GM12878 (cell line): ENCODE results near the gene TRABD2B. TPM values are rescaled to one million over a fixed set of nuclear protein-coding genes. Genes with fewer than 3 reads are reported as not detected.

Experiments used
- ATAC-seq: fragments of 200-7000 bp; cut with Tn5 transposase; 3 replicates; pipeline ENCODE4 v1.9.1; 2020; ENCODE audit warnings: mild to moderate bottlenecking, moderate library complexity
- BruUV-seq: library from RNA; stranded (reverse); fragments of 400-500 nt; replicated peaks from 2 replicates; lab custom pipeline; 2021; lab: Mats Ljungman, UMichigan
- CTCF ChIA-PET: fragments of 300-600 bp; sonication (Branson Sonifier 250); formaldehyde crosslinking; extraction: SDS; loops from one replicate; lab custom pipeline; 2021; ENCODE audit warnings: inconsistent platforms; lab: Yijun Ruan, JAX
- POLR2A ChIA-PET: fragments of 350-600 bp; formaldehyde crosslinking; extraction: SDS; loops from one replicate; lab custom pipeline; 2021; ENCODE audit warnings: inconsistent platforms; lab: Charles Lee
- RAD21 ChIA-PET: fragments of 300-600 bp; sonication (Branson Sonifier 250); formaldehyde crosslinking; loops from one replicate; lab custom pipeline; 2023; ENCODE audit warnings: antibody characterized with exemption; ENCODE audit not compliant: unreplicated experiment; lab: Charles Lee
- SMC1A ChIA-PET: fragments of 300-600 bp; sonication (Branson Sonifier 250); formaldehyde crosslinking; loops from one replicate; lab custom pipeline; 2023; ENCODE audit not compliant: unreplicated experiment, uncharacterized antibody; lab: Charles Lee
- DNase-seq: peaks from one replicate; pipeline ENCODE4 v3.0.0-alpha.2; 2011; ENCODE audit warnings: low read depth, low spot score
- FAIRE-seq: peaks from 3 replicates; lab custom pipeline; 2011; peaks lifted over from hg19 to GRCh38; lab: Jason Lieb, UNC
- H2AFZ ChIP-seq: 2 replicates; pipeline ENCODE4 v1.6.0; 2011; ENCODE audit warnings: low read depth, low read length, control low read depth; ENCODE audit not compliant: control insufficient read depth
- H3K27ac ChIP-seq: 2 replicates; pipeline ENCODE4 v1.5.1; 2011; ENCODE audit warnings: control low read depth; ENCODE audit not compliant: control insufficient read depth, insufficient read depth
- H3K27me3 ChIP-seq, 2 experiments: replicated peaks in 1 of 2; 2 replicates each; pipeline versions ENCODE4 v1.6.0 to v1.6.1; 2011; ENCODE audit warnings: low read length in 1 of 2; ENCODE audit not compliant: control insufficient read depth in 2 of 2, insufficient read depth in 2 of 2
- H3K36me3 ChIP-seq, 2 experiments: 2 replicates each; pipeline ENCODE4 v1.5.1; 2011; ENCODE audit warnings: low read length in 1 of 2; ENCODE audit not compliant: control insufficient read depth in 2 of 2, insufficient read depth in 2 of 2
- H3K4me1 ChIP-seq: 2 replicates; pipeline ENCODE4 v1.6.1; 2011; ENCODE audit warnings: mild to moderate bottlenecking, low read length, moderate library complexity, mixed read lengths; ENCODE audit not compliant: control insufficient read depth, insufficient read depth
- H3K4me2 ChIP-seq: 2 replicates; pipeline ENCODE4 v1.6.0; 2011; ENCODE audit warnings: control low read depth; ENCODE audit not compliant: control insufficient read depth, insufficient read depth
- H3K4me3 ChIP-seq: fragments of 200-600 bp; sonication (generic); 2 replicates; pipeline ENCODE4 v1.5.1; 2016
- H3K79me2 ChIP-seq: 2 replicates; pipeline ENCODE4 v1.6.0; 2011; ENCODE audit warnings: low read length; ENCODE audit not compliant: control insufficient read depth, insufficient read depth
- H3K9ac ChIP-seq: 2 replicates; pipeline ENCODE4 v1.8.0; 2011; ENCODE audit warnings: low read length, control low read depth, mixed read lengths; ENCODE audit not compliant: control insufficient read depth, insufficient read depth
- H3K9me3 ChIP-seq: replicated peaks from 3 replicates; pipeline ENCODE4 v1.5.1; 2011; ENCODE audit warnings: mild to moderate bottlenecking, low read length; ENCODE audit not compliant: control insufficient read depth, insufficient read depth
- H4K20me1 ChIP-seq: 2 replicates; pipeline ENCODE4 v1.6.0; 2011; ENCODE audit not compliant: control insufficient read depth, insufficient read depth
- BRCA1 ChIP-seq: IDR thresholded peaks from 2 replicates; pipeline ENCODE4 v1.6.1; 2011; ENCODE audit warnings: low read depth, low read length, improper control_type of control experiment
- HSF1 ChIP-seq: fragments of 150-350 bp; IDR thresholded peaks from 2 replicates; pipeline ENCODE4 v1.6.1; 2014; ENCODE audit warnings: mild to moderate bottlenecking, low read depth, low read length
- IKZF1 ChIP-seq: fragments of 450-650 bp; conservative IDR thresholded peaks from 2 replicates; pipeline ENCODE4 v1.6.1; 2017; ENCODE audit warnings: antibody characterized with exemption, mild to moderate bottlenecking
- IRF3 ChIP-seq: fragments of 450-650 bp; IDR thresholded peaks from 2 replicates; pipeline ENCODE4 v1.6.1; 2014; ENCODE audit warnings: mild to moderate bottlenecking
- RELA ChIP-seq: fragments of 450-650 bp; IDR thresholded peaks from 2 replicates; pipeline ENCODE4 v1.8.0; 2014; ENCODE audit warnings: borderline replicate concordance; ENCODE audit not compliant: partially characterized antibody
- SP1 ChIP-seq: IDR thresholded peaks from one replicate; pipeline ENCODE4 v1.6.1; 2011; ENCODE audit warnings: low read depth, low read length
- SUPT20H ChIP-seq: IDR thresholded peaks from 2 replicates; pipeline ENCODE4 v1.6.1; 2011; ENCODE audit warnings: low read depth, mild to moderate bottlenecking, low read length, moderate library complexity, borderline replicate concordance; ENCODE audit not compliant: control insufficient read depth
- WGBS: methylation state at CpG from one replicate; pipeline ENCODE4 v1.1.6; 2016; ENCODE audit warnings: low lambda C conversion rate; ENCODE audit not compliant: insufficient replicate concordance, insufficient coverage; ENCODE audit errors: missing lambda C conversion rate; 5-methylcytosine and 5-hydroxymethylcytosine counted together
- in situ Hi-C: fragments of 300-500 bp; cut with MboI; formaldehyde crosslinking; loops from 9 replicates; pipeline ENCODE4 v1.14.3; 2018; ENCODE audit warnings: mixed read lengths
- intact Hi-C: fragments of 100-400 bp; cut with micrococcal nuclease; formaldehyde crosslinking; loops from one replicate; pipeline ENCODE4 v1.14.2; 2022; ENCODE audit not compliant: unreplicated experiment
- polyA plus RNA-seq, 11 experiments: library from polyadenylated mRNA; depleted of rRNA in 4 of 11; unstranded in 6 of 11; stranded (reverse) in 5 of 11; fragments of >200 nt; fragmentation: Nextera tagmentation in 4 of 11; fragmentation: Illumina TruSeq in 1 of 11; extraction: Ambion mirVana in 4 of 11; extraction: Trizol in 1 of 11; gene quantifications; 1 replicate in 1 of 11; 2 replicates in 10 of 11; pipeline versions ENCODE4 v1.2.1 to v1.2.3, GENCODE V29; 2011 to 2016; ENCODE audit warnings: inconsistent platforms in 2 of 11, missing spikeins in 2 of 11, low read depth in 1 of 11
- total RNA-seq, 4 experiments: library from RNA; depleted of rRNA in 3 of 4; stranded (reverse); fragments of >200 nt in 3 of 4; fragmentation: Illumina TruSeq in 1 of 4; extraction: Trizol in 1 of 4; gene quantifications; 2 replicates each; pipeline versions ENCODE4 v1.2.1 to v1.2.3, GENCODE V29; 2013 to 2021
- TF ChIP-seq, protein P1 (sequence below): IDR thresholded peaks from 2 replicates; pipeline ENCODE4 v1.6.1; 2012; ENCODE audit warnings: low read depth, low read length, improper control_type of control experiment
- TF ChIP-seq, protein P2 (sequence below): fragments of 450-650 bp; formaldehyde crosslinking; IDR thresholded peaks from 2 replicates; pipeline ENCODE4 v1.4.0; 2022; ENCODE audit warnings: mild to moderate bottlenecking, moderate library complexity

TRABD2B gene
- total and polyA plus RNA-seq, 10 of the 15 experiments (the other 5 are each of a cell fraction or from before 2014, with no cell fraction given): not detected

DNA sequence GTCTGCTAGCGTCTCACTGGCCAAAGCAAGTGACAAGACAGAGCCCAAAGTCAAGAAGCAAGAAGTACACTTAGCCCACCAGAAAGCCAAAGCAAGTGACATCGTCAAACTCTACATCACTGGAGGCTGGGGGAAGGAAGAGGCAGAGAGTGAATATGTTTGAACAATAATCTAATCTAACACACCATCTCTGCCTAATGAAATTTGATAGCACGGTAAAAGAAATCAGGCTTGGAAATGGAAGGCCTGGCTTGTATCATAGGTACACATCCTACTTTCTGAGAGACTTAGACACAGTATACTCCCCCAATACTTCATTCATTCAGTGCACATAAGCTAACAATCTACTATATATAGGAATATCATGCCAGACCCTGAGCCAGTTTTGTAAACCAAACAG, 26.3 kb downstream of the TRABD2B start (continued):
- TF ChIP-seq, protein P1, sequence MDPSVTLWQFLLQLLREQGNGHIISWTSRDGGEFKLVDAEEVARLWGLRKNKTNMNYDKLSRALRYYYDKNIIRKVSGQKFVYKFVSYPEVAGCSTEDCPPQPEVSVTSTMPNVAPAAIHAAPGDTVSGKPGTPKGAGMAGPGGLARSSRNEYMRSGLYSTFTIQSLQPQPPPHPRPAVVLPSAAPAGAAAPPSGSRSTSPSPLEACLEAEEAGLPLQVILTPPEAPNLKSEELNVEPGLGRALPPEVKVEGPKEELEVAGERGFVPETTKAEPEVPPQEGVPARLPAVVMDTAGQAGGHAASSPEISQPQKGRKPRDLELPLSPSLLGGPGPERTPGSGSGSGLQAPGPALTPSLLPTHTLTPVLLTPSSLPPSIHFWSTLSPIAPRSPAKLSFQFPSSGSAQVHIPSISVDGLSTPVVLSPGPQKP: no peak
- TF ChIP-seq, all 136 proteins: peak for 0

- Histone ChIP-seq H3K27me3 (no peaks in the 10 kb centered on the region), H3K4me3 (no peak overlapping the region), H3K9ac (no peak overlapping the region), H3K9me3 (no peaks in the 10 kb centered on the region), H3K4me1 (no peaks in the 10 kb centered on the region), H4K20me1 (no peaks in the 10 kb centered on the region), H3K36me3 (no peaks in the 10 kb centered on the region; a peak in 1 of 4 replicates), H3K4me2 (no peak overlapping the region), H2AFZ (no peak overlapping the region), H3K27ac (no peak overlapping the region), H3K79me2 (no peaks in the 10 kb centered on the region)
- FAIRE-seq: no peak
- no peak for DNase-seq
- ATAC-seq: no peak
- no TSS peak for BruUV-seq
- ChIA-PET SMC1A (no interaction called here), CTCF (interaction anchor here (1.5 kb wide), 1 partner anchor 28 kb away, joined by 4 read pairs; the partner anchor contains the start of gene TRABD2B), RAD21 (no interaction called here), POLR2A (no interaction called here)
- in situ Hi-C loops (no loop called here), intact Hi-C loops (no loop called here)
- no peak for TF ChIP-seq SP1
- 32% methylated on average over 3 of the region's 3 CpGs for WGBS
Measured at GRCh38 chr1:47969478-47969877, 27.7 kb downstream of the TRABD2B start.

GRCh38 chr1:47968556-47968888, 28.7 kb downstream of the TRABD2B start:
- RAD21 ChIA-PET: no interaction called here
- H2AFZ ChIP-seq: no peak overlapping the region
- H3K27me3 ChIP-seq: no peaks in the 10 kb centered on the region
- DNase-seq: no peak
- no peak for ATAC-seq
- no peak overlapping the region for H3K27ac ChIP-seq
- H3K36me3 ChIP-seq: no peaks in the 10 kb centered on the region
- H3K9me3 ChIP-seq: no peaks in the 10 kb centered on the region
- FAIRE-seq: no peak
- intact Hi-C loops: no loop called here
- no peaks in the 10 kb centered on the region for H3K4me1 ChIP-seq
- CTCF ChIA-PET: no interaction called here
- H4K20me1 ChIP-seq: no peaks in the 10 kb centered on the region
- POLR2A ChIA-PET: no interaction called here
- 30% methylated on average over 3 of the region's 3 CpGs for WGBS
- H3K9ac ChIP-seq: no peak overlapping the region
- BruUV-seq: no TSS peak
- in situ Hi-C loops: no loop called here
- H3K79me2 ChIP-seq: no peaks in the 10 kb centered on the region
- SMC1A ChIA-PET: interaction anchor here (0.6 kb wide), 1 partner anchor 25 kb away, joined by 3 read pairs; no protein-coding TSS in a partner anchor
- no peak overlapping the region for H3K4me3 ChIP-seq
- no peak overlapping the region for H3K4me2 ChIP-seq
- TF ChIP-seq, protein P2, sequence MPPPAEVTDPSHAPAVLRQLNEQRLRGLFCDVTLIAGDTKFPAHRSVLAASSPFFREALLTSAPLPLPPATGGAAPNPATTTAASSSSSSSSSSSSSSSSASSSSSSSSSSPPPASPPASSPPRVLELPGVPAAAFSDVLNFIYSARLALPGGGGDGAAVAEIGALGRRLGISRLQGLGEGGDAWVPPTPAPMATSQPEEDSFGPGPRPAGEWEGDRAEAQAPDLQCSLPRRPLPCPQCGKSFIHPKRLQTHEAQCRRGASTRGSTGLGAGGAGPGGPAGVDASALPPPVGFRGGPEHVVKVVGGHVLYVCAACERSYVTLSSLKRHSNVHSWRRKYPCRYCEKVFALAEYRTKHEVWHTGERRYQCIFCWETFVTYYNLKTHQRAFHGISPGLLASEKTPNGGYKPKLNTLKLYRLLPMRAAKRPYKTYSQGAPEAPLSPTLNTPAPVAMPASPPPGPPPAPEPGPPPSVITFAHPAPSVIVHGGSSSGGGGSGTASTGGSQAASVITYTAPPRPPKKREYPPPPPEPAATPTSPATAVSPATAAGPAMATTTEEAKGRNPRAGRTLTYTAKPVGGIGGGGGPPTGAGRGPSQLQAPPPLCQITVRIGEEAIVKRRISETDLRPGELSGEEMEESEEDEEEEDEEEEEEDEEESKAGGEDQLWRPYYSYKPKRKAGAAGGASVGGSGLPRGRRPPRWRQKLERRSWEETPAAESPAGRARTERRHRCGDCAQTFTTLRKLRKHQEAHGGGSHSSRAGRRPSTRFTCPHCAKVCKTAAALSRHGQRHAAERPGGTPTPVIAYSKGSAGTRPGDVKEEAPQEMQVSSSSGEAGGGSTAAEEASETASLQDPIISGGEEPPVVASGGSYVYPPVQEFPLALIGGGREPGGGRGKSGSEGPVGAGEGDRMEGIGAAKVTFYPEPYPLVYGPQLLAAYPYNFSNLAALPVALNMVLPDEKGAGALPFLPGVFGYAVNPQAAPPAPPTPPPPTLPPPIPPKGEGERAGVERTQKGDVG (CRISPR knock-in tag): no peak
- TF ChIP-seq SUPT20H (no peak), RELA (no peak), IRF3 (no peak), BRCA1 (no peak), HSF1 (no peak), IKZF1 (no peak)
